Esophagus mucosa (tissue), 1 donor: ENCODE data around the gene SPTLC2. TPM values are rescaled to one million over a fixed set of nuclear protein-coding genes. Genes with fewer than 3 reads are reported as not detected.
"Not testable (repeated sequence)": the region's sequence is repeated elsewhere in the genome, so short reads cannot be mapped to it uniquely, and the experiment has no call there.

Source experiments
- ATAC-seq: fragments of 200-7000 bp; cut with Tn5 transposase; one replicate; pipeline ENCODE4 v1.9.1; 2020
- total RNA-seq: library from RNA; stranded (reverse); gene quantifications from one replicate; pipeline ENCODE4 v1.2.4, GENCODE V29; 2023
- donor health status: DM: yes; HTN: yes; CAD: no.

The SPTLC2 gene
- 40.1 TPM for total RNA-seq

- peak; percentile 95 for ATAC-seq
These were observed at the start of gene SPTLC2 for GRCh38 chr14:77616454-77617229. Gene SPTLC2 (minus strand): TSS chr14:77616637. CDS start chr14:77616579, 58 bp downstream.

GRCh38 chr14:77663293-77663692, 46.9 kb upstream of the SPTLC2 start:
- peak; percentile 85 for ATAC-seq

GRCh38 chr14:77661562-77661961, 45.1 kb upstream of the SPTLC2 start:
- ATAC-seq: not testable (repeated sequence)

- ATAC-seq: no peak
These were observed 44.3 kb upstream of the SPTLC2 start for GRCh38 chr14:77660754-77661153.

DNA sequence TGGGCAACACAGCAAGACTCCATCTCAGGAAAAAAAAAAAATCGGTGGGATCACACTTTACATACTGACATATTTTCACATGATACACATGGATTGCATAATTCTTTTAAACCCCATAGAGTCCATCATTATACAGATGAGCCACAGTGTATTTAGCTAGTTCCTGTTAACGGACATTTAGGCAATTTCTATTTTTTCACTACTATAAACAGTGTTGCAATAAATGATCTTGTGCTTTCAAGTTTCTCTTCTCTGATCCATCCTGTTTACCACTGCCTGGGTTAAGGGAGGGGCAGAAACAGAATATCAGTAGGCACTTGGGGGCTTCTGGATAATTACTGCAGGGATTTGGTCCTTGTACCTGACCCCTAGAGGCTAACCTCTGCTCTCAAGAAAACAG, 43.4 kb upstream of the SPTLC2 start:
- no peak for ATAC-seq

- ATAC-seq: no peak
These were observed 40.8 kb upstream of the SPTLC2 start for GRCh38 chr14:77657280-77657679.

DNA sequence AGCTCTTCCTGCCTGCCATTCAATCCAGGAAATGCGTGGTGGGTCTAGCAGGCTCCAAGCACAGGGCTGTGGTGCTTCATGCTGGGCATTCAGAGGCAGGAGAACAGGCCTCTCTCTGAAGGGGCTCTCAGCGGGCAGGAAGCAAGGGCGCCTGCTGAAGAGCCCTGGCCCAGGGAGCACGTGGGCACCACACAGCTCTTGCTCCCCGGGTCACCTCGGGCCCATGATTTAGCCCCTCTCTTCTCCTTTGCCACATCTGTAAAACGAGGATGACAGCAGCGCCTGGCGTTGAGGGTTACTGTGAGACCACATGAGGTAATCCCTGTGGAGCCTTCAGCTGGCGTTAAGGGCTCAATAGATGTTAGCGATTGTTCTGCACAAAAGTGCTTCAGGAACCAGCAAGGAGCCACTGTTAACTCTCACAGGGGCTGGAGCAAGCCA, 37.6 kb upstream of the SPTLC2 start:
- no peak for ATAC-seq

DNA sequence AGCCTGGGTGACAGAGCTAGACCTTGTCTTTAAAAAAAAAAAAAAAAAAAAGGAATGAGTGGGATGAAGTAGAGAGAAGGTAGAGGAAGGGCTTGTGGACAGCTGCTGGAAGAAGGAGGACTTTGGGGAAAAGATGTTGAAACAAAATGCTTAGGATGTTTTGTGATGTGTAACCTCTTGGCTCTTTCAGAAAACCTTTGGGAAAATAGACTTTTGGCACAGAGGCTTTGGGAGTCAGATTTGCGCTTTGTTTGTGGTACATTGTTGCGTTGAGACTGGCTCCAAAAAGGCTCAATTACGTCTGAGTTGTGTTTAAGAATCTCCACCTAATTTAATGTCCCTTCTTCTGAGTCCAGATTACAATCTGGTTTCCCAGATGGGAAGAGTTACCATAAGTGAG, 32.9 kb upstream of the SPTLC2 start:
- no peak for ATAC-seq

GRCh38 chr14:77648520-77649200, 32.2 kb upstream of the SPTLC2 start:
- ATAC-seq: no peak

DNA sequence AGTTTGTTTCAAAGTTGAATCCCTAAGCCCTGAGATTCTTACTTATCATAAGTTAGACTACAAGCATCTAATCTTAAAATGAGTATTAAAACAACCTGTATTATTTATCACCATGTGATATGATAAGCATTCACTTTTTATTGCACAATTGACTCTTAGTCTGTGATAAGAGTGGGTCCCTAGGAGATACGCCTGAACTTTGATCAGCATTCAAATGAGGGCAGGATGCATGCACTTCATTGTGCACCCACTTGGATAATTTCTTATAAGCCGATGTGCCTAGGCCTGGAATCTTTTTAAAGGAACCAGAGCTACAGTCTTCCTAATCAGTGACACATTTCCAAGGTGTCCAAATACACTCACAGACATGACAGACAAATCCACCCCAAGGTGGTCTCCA, 31.4 kb upstream of the SPTLC2 start:
- ATAC-seq: no peak

- no peak for ATAC-seq
These were observed 30.5 kb upstream of the SPTLC2 start for GRCh38 chr14:77646907-77647306.

DNA sequence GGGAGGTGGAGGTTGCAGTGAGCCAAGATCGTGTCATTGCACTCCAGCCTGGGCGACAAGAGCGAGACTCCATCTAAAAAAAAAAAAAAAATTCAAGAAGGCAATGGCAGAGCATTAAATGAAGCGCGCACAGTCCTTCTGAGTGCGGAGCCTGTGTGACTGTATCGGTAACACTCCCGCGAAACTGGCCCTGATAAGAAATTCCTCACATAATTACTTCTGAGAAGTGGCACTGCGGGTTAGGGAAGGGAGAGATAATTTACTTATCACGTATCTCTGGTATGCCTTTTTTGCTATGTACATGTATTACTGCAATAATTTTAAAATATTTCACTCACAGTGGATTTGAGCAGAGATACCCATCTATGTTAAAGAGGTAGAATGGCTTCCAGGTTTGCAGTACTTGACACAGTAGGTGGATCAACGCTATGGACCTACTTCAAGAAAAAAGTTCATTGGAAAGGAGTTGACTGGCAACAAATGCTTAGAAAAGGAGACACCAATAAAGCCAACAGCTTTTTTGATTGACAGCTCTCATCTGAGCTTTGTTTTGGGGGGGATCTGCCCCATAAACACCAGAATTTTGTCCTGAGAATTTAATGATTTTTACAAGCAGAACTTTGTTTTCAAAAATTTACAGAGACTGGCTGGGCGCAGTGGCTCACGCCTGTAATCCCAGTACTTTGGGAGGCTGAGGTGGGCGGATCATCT, 29.2 kb upstream of the SPTLC2 start:
- no peak for ATAC-seq

DNA sequence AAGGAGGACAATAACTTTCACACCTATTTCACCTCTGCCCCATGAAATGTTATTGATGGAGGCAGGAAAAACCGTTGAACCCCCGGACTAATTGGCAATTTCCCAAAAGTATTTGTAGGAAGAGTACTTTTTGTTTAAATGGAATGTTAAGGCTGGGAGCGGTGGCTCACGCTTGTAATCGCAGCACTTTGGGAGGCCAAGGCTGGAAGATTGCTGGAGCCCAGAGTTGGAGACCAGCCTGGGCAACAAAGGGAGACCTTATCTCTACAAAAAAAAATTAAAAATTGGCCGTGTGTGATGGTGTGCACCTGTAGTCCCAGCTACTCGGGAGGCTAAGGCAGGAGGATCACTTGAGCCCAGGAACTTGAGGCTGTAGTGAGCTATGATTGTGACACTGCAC, 26.0 kb upstream of the SPTLC2 start:
- no peak for ATAC-seq

- peak; percentile 63 for ATAC-seq
These were observed 25.3 kb upstream of the SPTLC2 start for GRCh38 chr14:77641534-77642341.

- no peak for ATAC-seq
These were observed 24.5 kb upstream of the SPTLC2 start for GRCh38 chr14:77640756-77641533.

GRCh38 chr14:77638771-77639171, 22.3 kb upstream of the SPTLC2 start:
- no peak for ATAC-seq

GRCh38 chr14:77635869-77636268, 19.4 kb upstream of the SPTLC2 start:
- not testable (repeated sequence) for ATAC-seq

DNA sequence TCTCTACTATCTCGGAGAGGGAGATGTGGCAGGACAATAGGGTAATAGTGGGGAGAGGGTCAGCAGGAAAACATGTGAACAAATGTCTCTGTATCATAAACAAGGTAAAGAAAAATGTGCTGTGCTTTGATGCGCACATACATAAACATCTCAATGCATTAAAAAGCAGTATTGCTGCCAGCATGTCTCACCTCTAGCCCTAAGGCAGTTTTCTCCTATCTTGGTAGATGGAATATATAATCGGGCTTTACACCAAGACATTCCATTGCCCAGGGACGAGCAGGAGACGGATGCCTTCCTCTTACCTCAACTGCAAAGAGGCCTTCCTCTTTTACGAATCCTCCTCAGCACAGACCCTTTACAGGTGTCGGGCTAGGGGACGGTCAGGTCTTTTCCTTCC, 19.0 kb upstream of the SPTLC2 start:
- ATAC-seq: not testable (repeated sequence)

- ATAC-seq: no peak
These were observed 13.7 kb upstream of the SPTLC2 start for GRCh38 chr14:77630111-77630510.

DNA sequence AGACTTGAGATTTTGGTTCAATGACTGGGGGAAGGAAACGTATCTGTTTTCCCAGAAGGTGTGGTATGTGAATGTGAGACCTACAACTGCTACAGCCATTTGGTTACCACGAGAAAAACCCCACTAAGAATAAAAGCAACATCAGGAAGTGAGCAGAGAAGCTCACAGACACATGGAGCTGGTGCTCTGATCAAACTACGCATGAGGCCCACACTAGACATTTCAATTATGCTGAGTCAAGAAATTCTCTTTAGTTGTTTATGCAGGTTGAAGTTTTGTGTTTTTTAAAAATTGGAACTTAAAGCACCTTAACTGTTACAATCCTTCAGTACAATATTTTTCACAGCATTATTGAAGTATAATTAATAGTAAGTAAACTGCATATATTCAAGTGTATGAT, 8.9 kb upstream of the SPTLC2 start:
- no peak for ATAC-seq

DNA sequence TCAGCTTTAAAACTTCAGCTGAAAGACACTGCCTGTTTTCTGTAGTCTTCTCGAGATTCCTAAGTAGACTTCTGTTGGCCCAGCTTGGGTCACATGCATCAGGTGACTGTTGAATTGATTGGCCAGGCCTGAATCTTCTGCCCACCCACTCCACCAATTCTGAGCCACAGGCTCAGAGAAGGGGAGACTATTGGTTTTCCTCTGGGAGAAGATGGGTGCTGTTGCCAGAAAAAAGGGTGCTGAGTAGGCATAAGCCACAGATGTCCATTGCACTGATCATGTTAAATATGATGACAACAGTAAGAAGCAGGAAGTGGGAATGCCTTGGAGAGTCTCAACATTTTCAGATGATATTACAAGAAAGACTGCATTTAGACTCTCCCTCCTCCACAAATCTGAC, 6.8 kb upstream of the SPTLC2 start:
- ATAC-seq: no peak
